GM19239 (cell line): Measurements from ENCODE around the gene ATP2C2.

Source experiments
- DNase-seq: peaks from one replicate; pipeline ENCODE4 v3.0.0; 2011; ENCODE audit warnings: low spot score; ENCODE audit not compliant: insufficient read length
- FAIRE-seq: peaks from 2 replicates; lab custom pipeline; 2011; peaks lifted over from hg19 to GRCh38; lab: Jason Lieb, UNC

The ATP2C2 gene

GRCh38 chr16:84463221-84463620, 94.9 kb downstream of the ATP2C2 start:
- FAIRE-seq (no peak), DNase-seq (no peak)

- FAIRE-seq (no peak), DNase-seq (no peak)
Measured at GRCh38 chr16:84464116-84464515, 95.8 kb downstream of the ATP2C2 start.

DNA sequence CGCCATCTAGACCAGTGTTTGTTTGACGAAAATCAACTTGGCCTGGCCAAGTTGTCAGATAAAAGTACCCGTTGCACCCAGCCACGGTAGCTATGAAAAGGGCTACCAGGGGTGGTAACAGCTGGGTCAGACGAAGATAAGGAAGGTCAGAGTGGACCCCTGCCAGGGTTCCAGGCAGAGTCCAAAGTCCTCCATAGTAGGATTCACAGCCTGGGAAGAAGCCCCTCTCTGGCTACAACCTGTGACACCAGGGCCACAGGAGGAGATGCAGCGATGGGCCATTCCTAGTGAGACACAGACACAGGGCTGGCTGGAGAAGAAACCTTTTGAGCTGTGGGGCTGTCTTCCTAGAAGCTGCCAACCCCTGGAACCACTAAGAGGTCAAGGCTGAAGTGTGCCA, 96.8 kb downstream of the ATP2C2 start:
- FAIRE-seq (no peak), DNase-seq (no peak)

DNA sequence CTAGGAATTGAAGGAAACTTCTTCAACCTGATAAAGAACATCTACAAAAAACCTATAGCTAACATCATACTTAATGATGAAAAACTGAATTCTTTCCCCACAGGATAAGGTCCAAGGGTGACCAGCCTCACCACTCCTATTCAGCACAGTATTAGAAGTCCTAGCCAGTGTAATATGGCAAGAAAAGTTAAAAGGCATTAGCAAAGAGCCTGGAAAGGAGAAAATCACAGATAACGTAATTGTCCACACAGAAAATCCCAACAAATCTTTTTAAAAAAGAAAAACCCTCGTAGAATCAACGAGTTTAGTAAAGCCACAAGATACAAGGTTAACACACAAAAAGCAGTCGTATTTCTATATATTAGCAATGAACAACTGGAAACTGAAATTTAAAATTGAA, 98.4 kb downstream of the ATP2C2 start:
- no peak for DNase-seq
- FAIRE-seq, result no peak

DNA sequence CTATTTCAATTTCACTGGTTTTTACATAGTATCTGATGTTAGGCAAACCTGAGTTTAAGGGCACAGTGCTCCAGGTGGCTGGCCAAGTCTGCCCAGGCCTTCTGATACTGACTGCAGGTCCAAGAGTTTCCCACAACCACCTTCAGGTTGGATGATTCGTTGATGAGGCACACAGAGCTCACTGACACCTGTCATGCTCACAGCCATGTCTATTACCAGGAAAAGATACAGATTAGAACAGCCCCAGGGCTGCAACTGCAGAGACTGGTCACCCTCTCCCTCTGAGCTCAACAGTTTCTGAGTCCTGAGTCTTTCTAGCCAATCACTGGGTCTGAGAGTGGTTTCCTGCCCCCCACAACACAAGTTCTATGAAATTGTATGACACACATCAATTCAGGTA, 98.9 kb downstream of the ATP2C2 start:
- FAIRE-seq (no peak), DNase-seq (no peak)

DNA sequence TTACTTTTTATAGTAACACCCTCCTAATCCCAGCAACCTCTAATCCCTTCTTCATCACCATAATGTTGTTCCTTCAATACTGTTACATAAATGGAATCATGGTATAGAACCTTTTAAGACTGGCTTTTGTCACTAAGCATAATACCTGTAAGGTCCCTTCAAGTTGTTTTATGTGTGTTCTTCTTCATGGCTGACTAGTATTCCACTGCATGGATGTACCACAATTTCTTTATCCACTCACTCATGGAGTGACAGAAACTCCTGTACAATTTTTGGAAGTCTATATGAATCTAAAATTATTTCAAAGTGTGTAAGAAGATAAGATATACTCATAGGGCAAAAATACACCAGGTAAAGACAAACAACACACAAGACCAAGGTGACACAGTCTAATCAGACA, 99.4 kb downstream of the ATP2C2 start:
- DNase-seq (no peak), FAIRE-seq (no peak)

GRCh38 chr16:84471316-84471715, 103.0 kb downstream of the ATP2C2 start:
- DNase-seq, result no peak

GRCh38 chr16:84471966-84472365, 103.6 kb downstream of the ATP2C2 start:
- FAIRE-seq (no peak), DNase-seq (no peak)

More at GRCh38 chr16:84471316-84471715, 103.0 kb downstream of the ATP2C2 start:
- no peak for FAIRE-seq

GRCh38 chr16:84475643-84476240, 107.4 kb downstream of the ATP2C2 start:
- DNase-seq, result no peak
- FAIRE-seq, result no peak

GRCh38 chr16:84476401-84476800, 108.1 kb downstream of the ATP2C2 start:
- no peak for FAIRE-seq
- no peak for DNase-seq

GRCh38 chr16:84477661-84478060, 109.3 kb downstream of the ATP2C2 start:
- FAIRE-seq (no peak), DNase-seq (no peak)

GRCh38 chr16:84478172-84478947, 110.0 kb downstream of the ATP2C2 start:
- DNase-seq (no peak), FAIRE-seq (no peak)

- FAIRE-seq, result no peak
Measured at GRCh38 chr16:84479716-84480450, 111.5 kb downstream of the ATP2C2 start.

DNA sequence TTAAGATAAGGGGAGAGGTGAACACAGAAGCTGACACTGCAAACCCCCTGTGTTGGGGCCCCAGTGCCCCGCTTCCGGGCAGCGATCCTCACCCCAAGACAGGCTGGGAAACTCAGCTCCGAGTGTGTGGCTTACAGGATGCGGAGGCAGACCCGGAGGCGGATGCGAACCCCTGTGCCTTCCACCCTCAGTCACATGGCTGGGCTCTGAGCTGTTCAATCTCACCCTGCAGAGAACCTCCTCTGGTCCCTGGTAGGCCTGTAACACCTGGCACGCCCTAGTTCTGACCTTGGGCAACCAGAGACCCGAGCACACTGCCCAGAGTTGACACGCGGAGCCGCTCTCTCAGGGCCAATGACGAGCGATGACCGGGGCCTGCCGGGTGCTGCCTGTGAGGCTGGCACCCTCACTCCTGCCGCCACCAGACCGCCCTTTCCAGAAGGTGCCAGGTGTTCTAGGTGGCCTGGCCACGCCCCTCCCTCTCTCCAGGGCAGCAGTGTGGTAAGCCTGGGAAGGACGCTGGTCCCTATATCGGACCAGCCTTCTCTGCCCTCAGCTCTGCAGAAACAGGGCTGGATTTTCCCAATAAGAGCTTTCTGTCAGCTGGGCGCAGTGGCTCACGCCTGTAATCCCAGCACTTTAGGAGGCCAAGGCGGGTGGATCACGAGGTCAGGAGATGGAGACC, 112.9 kb downstream of the ATP2C2 start:
- no peak for DNase-seq

More at GRCh38 chr16:84479716-84480450, 111.5 kb downstream of the ATP2C2 start:
- DNase-seq, result no peak

DNA sequence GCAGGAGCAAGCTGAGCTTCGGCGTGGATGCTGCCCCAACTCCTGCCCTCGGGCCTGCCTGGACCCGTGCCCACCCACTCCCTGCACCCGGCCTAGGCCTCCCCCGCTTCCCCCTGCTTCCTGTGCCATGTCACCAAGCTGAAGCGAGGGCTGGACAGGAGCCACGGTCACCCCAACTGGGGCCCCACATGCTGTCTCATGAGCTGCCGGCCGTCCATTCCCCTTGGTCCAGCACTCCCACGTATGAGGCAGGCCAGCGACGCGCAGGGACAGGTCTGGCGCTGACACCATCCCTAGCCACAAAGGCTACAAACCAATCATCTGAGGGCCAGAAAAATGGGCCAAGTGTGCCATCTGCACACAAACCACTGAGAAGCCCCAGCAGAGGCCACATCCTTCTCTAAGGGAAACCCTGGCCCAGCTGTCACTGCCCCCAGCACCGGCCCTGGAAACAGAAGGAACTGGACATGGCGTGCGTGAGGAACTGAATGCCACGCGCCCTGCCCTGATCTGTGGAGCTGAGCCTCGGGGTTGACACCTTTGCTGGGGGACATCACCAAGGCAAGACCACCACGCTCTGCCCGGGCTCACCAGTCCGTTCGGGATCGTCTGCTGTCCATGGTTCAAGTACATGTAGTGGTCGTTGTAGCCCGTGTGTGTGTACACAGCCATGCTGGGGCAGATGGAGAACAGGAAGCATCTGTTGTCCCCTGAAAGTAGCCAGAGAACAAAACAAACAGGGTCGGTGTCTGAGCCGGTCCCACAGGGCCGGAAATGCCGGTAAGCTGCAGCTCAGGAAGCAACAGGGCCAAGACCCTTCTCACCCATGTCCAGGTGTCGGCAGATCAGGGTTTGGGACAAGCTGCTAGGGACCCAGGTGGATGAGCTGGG, 113.9 kb downstream of the ATP2C2 start:
- no peak for FAIRE-seq
- no peak for DNase-seq

More for the DNA sequence above, 112.9 kb downstream of the ATP2C2 start:
- no peak for FAIRE-seq

- FAIRE-seq (no peak), DNase-seq (no peak)
Measured at GRCh38 chr16:84482951-84483881, 114.9 kb downstream of the ATP2C2 start.

DNA sequence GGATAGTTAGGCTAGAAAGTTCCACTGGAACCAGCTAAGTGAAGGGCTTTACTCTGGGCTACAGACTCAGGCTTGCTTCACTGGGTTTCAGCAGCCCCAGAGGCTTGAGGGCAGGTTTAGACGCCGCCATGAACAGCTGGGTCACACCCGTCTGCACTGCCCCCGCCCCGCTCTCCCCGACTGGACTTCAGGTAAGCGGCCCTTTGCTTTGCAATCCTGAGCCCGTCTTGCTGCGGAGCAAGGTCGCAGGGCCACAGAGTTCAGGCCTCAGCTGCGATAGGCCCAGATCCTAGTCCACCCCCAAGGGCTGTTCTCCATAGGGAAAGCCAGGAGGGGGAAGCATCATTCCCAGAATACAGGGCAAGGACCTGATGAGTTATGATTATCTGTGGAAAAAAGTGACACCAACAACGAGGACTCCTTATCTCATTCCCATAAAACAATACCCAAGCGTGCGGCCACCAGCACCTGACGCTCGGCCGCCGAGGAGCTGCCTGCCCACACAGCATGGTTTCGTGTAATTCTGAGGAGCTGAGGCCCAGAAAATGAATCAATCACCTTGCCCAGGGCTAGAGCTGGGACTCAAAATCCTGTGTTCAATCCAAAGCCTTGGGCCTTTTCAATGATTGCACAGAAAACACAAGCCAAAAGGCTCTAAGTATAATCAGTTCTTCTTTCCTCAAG, 115.7 kb downstream of the ATP2C2 start:
- FAIRE-seq (no peak), DNase-seq (no peak)
